ENCODE data around the gene NAT16. TPM values are rescaled to one million over a fixed set of nuclear protein-coding genes. Genes with fewer than 3 reads are reported as not detected.
A peak's percentile ranks its signal among the peaks of the same experiment; 100 is the strongest.

Gene NAT16
- polyA plus RNA-seq, 1 of the 3 experiments (the other 2 are of a cell fraction): 0.64 TPM

DNA sequence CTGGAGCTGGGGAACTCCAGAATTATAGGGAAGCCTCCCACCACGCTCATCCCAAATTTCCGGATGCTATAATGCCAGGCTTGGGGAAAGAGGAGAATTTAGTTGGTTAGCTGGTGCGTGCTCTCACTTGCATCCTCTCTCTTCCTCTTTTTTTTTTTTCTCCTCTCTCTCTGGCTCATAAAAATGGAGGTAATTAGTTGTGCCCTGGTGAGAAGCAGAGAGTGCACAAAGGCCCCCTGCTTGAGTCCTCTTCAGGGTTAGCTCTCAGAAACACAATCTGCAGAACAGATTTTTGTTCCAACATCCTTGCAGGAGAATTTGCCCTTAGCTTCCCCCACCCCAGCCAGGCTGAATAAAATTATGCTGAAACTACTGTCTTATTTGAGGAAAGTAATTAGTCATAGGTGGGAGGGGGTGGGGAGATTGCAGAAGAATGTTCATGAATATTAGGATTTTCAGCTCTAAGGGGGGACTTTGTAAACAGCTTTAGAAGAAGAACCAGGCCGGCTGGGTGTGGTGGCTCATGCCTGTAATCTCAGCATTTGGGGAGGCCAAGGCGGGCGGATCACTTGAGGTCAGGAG, 45.6 kb downstream of the NAT16 start:
- TF ChIP-seq MXI1 (IDR thresholded peaks at IDR 0.05; ENCODE audit: low read depth, low read length) (no peak), FOSL2 (IDR thresholded peaks at IDR 0.05; ENCODE audit: borderline replicate concordance, low read depth) (peak; percentile 36; the same call in 1 of the 2 replicates), FOXM1 (IDR thresholded peaks at IDR 0.05; ENCODE audit: low read depth) (no peak), GATA2 (CRISPR knock-in tag; IDR thresholded peaks at IDR 0.05) (no peak), SMC3 (IDR thresholded peaks at IDR 0.05; ENCODE audit: low read depth, low read length) (no peak), FOXJ3 (CRISPR knock-in tag; IDR thresholded peaks at IDR 0.05) (no peak), RCOR1 (IDR thresholded peaks at IDR 0.05; ENCODE audit: low read length) (no peak), EP300 (IDR thresholded peaks at IDR 0.05; ENCODE audit: borderline replicate concordance in 1 of 2, low read depth in 1 of 2, low read length in 1 of 2) (0 out of 4 replicates have a peak, but pooled peaks of 1 of the 2 experiments have one; percentile 10), POLR2AphosphoS5 (IDR thresholded peaks at IDR 0.05; ENCODE audit: low read depth, low read length) (peak; percentile 58; the same call in 1 of the 2 replicates), SIN3A (IDR thresholded peaks at IDR 0.05; ENCODE audit: borderline replicate concordance, low read depth, low read length) (no peak)
- TF ChIP-seq, protein P1, sequence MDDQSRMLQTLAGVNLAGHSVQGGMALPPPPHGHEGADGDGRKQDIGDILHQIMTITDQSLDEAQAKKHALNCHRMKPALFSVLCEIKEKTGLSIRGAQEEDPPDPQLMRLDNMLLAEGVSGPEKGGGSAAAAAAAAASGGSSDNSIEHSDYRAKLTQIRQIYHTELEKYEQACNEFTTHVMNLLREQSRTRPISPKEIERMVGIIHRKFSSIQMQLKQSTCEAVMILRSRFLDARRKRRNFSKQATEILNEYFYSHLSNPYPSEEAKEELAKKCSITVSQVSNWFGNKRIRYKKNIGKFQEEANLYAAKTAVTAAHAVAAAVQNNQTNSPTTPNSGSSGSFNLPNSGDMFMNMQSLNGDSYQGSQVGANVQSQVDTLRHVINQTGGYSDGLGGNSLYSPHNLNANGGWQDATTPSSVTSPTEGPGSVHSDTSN (IDR thresholded peaks at IDR 0.05): 0 out of 2 replicates have a peak, but pooled peaks have one; percentile 23
- TF ChIP-seq, protein P2, sequence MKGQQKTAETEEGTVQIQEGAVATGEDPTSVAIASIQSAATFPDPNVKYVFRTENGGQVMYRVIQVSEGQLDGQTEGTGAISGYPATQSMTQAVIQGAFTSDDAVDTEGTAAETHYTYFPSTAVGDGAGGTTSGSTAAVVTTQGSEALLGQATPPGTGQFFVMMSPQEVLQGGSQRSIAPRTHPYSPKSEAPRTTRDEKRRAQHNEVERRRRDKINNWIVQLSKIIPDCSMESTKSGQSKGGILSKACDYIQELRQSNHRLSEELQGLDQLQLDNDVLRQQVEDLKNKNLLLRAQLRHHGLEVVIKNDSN (IDR thresholded peaks at IDR 0.05; ENCODE audit: borderline replicate concordance, low read depth): no peak
- ChIA-PET POLR2A (interaction anchor here (1.1 kb wide), 1 partner anchor 9 kb away, joined by 3 read pairs; no protein-coding TSS in a partner anchor), CTCF (interaction anchor here (0.8 to 4.7 kb wide), 12 partner anchors 9 to 168 kb away, joined by 3 to 38 read pairs (median 4); no protein-coding TSS in a partner anchor)
- H3K36me3 ChIP-seq (replicated peaks in 1 of 2; ENCODE audit: control insufficient read depth in 1 of 2, insufficient read depth in 2 of 2, low read length in 1 of 2): peaks cover 24 to 78% of the 10 kb centered on the region in 2 experiments
- H3K27me3 ChIP-seq (ENCODE audit: insufficient read depth): no peaks in the 10 kb centered on the region
- H3F3A ChIP-seq (replicated peaks; ENCODE audit: insufficient read depth): peaks cover 99% of the 10 kb centered on the region
- H3K4me1 ChIP-seq (ENCODE audit: control insufficient read depth in 1 of 2, insufficient read depth in 2 of 2, low read depth in 1 of 2, low read length in 1 of 2): peaks cover 11 to 32% of the 10 kb centered on the region in 2 experiments; a peak in 3 of 4 replicates
- H3K9me2 ChIP-seq: no peaks in the 10 kb centered on the region
- peak overlapping the region; percentile 96 for H3K4me2 ChIP-seq
- 81% methylated on average over 6 of the region's 6 CpGs for WGBS (ENCODE audit: low lambda C conversion rate)
- peaks cover 38% of the 10 kb centered on the region for H3K79me2 ChIP-seq (ENCODE audit: insufficient read depth)
- peak overlapping the region in 1 of 2 experiments; percentile 12; a peak in 1 of 4 replicates for H3K4me3 ChIP-seq (ENCODE audit: low read depth in 2 of 2, low read length in 1 of 2)
- DNase-seq: no peak
- H3K9me3 ChIP-seq: no peaks in the 10 kb centered on the region
- no peak overlapping the region for H2AFZ ChIP-seq (ENCODE audit: low read depth)
- H3K27ac ChIP-seq (ENCODE audit: low read depth in 2 of 2, low read length in 1 of 2): peak overlapping the region in 1 of 2 experiments; percentile 98; a peak in 2 of 4 replicates
- H4K20me1 ChIP-seq (ENCODE audit: insufficient read depth): peaks cover 86% of the 10 kb centered on the region
- peak overlapping the region; percentile 27; the same call in 1 of the 2 replicates for H3K9ac ChIP-seq

All from SK-N-SH (cell line).